K562 (cell line): ENCODE measurements around the gene TEX54. TPM values are rescaled to one million over a fixed set of nuclear protein-coding genes. Genes with fewer than 3 reads are reported as not detected.

Source experiments
- CREB3L1 ChIP-seq: fragments of 450-650 bp; IDR thresholded peaks from 2 replicates; pipeline ENCODE4 v1.6.1; 2014; ENCODE audit warnings: low read depth, mild to moderate bottlenecking, moderate library complexity, borderline replicate concordance
- FOXP4 ChIP-seq: sonication (generic); formaldehyde crosslinking; IDR thresholded peaks from 2 replicates; pipeline ENCODE4 v1.8.0; 2022; ENCODE audit warnings: mild to moderate bottlenecking, missing genetic modification reagents, borderline replicate concordance
- JUND ChIP-seq, 2 experiments: IDR thresholded peaks; 2 replicates in 1 of 2; 3 replicates in 1 of 2; pipeline ENCODE4 v1.6.1; 2011; ENCODE audit warnings: borderline replicate concordance in 2 of 2, low read depth in 2 of 2, low read length in 2 of 2, improper control_type of control experiment in 1 of 2, missing biosample characterization in 1 of 2, missing genetic modification characterization in 1 of 2, missing genetic modification reagents in 1 of 2
- POLR2A ChIP-seq: fragments of 450-650 bp; conservative IDR thresholded peaks from 2 replicates; pipeline ENCODE4 v1.6.1; 2016
- RB1 ChIP-seq: fragments of 450-650 bp; IDR thresholded peaks from 2 replicates; pipeline ENCODE4 v1.6.1; 2017; ENCODE audit warnings: low read depth, mild to moderate bottlenecking
- SIN3A ChIP-seq, 2 experiments: fragments of 150-350 bp in 1 of 2; IDR thresholded peaks; 2 replicates each; pipeline ENCODE4 v1.6.1; 2011 to 2016; ENCODE audit warnings: borderline replicate concordance in 2 of 2, low read depth in 2 of 2, low read length in 2 of 2, mild to moderate bottlenecking in 2 of 2, moderate library complexity in 2 of 2; ENCODE audit not compliant: control insufficient read depth in 1 of 2
- SMC3 ChIP-seq: conservative IDR thresholded peaks from 2 replicates; pipeline ENCODE4 v1.6.1; 2011; ENCODE audit warnings: low read depth, low read length, improper control_type of control experiment; ENCODE audit not compliant: insufficient read depth
- SRSF7 ChIP-seq: fragments of 200-400 bp; formaldehyde crosslinking; optimal IDR thresholded peaks from 2 replicates; pipeline ENCODE3; 2017; ENCODE audit warnings: mild to moderate bottlenecking, low read depth, low read length
- polyA plus RNA-seq, 8 experiments: library from polyadenylated mRNA; depleted of rRNA in 4 of 8; stranded (reverse) in 5 of 8; unstranded in 3 of 8; fragments of >200 nt; fragmentation: Nextera tagmentation in 2 of 8; fragmentation: Illumina TruSeq in 1 of 8; extraction: Ambion mirVana in 2 of 8; extraction: Trizol in 1 of 8; gene quantifications; 2 replicates each; pipeline versions ENCODE4 v1.2.1 to v1.2.3, GENCODE V29; 2011 to 2014; ENCODE audit warnings: inconsistent platforms in 1 of 8, missing spikeins in 1 of 8
- total RNA-seq, 7 experiments: library from RNA; depleted of rRNA in 6 of 7; stranded (reverse); fragments of >200 nt in 6 of 7; fragmentation: Illumina TruSeq in 2 of 7; extraction: Trizol in 2 of 7; gene quantifications; 2 replicates each; pipeline versions ENCODE4 v1.2.1 to v1.2.3, GENCODE V29; 2011 to 2021; ENCODE audit warnings: low replicate concordance in 1 of 7
- TF ChIP-seq, protein P1 (sequence below): sonication (generic); formaldehyde crosslinking; IDR thresholded peaks from 2 replicates; pipeline ENCODE4 v1.8.0; 2022; ENCODE audit warnings: mild to moderate bottlenecking, missing genetic modification reagents
- TF ChIP-seq, protein P2 (sequence below): sonication (generic); formaldehyde crosslinking; IDR thresholded peaks from 2 replicates; pipeline ENCODE4 v1.8.1; 2023; ENCODE audit warnings: mild to moderate bottlenecking, missing genetic modification reagents

Gene TEX54
- total and polyA plus RNA-seq, 9 of the 15 experiments (the other 6 are each of a cell fraction or from before 2014, with no cell fraction given) = not detected

GRCh38 chr11:62786318-62787004 is 46.2 kb downstream of the TEX54 start (continued):
- peak; percentile 18; the same call in 1 of the 2 replicates for TF ChIP-seq FOXP4 (CRISPR knock-in tag)
- TF ChIP-seq SMC3 = peak; percentile 91
- peak; percentile 57; the same call in 1 of the 2 replicates for TF ChIP-seq JUND (IDR thresholded peaks at IDR 0.05; ENCODE audit: borderline replicate concordance, low read depth, low read length)
- TF ChIP-seq JUND (tag; IDR thresholded peaks at IDR 0.05; ENCODE audit: borderline replicate concordance, low read depth, low read length) = no peak; the same call in 2 of the 3 replicates
- no peak for TF ChIP-seq POLR2A
- peak in 1 of 2 experiments; percentile 36; a peak in 2 of 4 replicates for TF ChIP-seq SIN3A (IDR thresholded peaks at IDR 0.05; ENCODE audit: borderline replicate concordance in 2 of 2, control insufficient read depth in 1 of 2, low read depth in 2 of 2, low read length in 2 of 2)
- TF ChIP-seq, protein P1, sequence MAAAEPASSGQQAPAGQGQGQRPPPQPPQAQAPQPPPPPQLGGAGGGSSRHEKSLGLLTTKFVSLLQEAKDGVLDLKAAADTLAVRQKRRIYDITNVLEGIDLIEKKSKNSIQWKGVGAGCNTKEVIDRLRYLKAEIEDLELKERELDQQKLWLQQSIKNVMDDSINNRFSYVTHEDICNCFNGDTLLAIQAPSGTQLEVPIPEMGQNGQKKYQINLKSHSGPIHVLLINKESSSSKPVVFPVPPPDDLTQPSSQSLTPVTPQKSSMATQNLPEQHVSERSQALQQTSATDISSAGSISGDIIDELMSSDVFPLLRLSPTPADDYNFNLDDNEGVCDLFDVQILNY (CRISPR knock-in tag) = no peak
- TF ChIP-seq SRSF7 = no peak
- peak; percentile 64 for TF ChIP-seq RB1
- TF ChIP-seq, protein P2, sequence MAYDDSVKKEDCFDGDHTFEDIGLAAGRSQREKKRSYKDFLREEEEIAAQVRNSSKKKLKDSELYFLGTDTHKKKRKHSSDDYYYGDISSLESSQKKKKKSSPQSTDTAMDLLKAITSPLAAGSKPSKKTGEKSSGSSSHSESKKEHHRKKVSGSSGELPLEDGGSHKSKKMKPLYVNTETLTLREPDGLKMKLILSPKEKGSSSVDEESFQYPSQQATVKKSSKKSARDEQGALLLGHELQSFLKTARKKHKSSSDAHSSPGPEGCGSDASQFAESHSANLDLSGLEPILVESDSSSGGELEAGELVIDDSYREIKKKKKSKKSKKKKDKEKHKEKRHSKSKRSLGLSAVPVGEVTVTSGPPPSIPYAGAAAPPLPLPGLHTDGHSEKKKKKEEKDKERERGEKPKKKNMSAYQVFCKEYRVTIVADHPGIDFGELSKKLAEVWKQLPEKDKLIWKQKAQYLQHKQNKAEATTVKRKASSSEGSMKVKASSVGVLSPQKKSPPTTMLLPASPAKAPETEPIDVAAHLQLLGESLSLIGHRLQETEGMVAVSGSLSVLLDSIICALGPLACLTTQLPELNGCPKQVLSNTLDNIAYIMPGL = peak; percentile 93; the same call in 1 of the 2 replicates
- 0 out of 2 replicates have a peak, but pooled peaks have one; percentile 9 for TF ChIP-seq CREB3L1
